MG63 (cell line): ENCODE measurements around the gene LTB. TPM values are rescaled to one million over a fixed set of nuclear protein-coding genes. Genes with fewer than 3 reads are reported as not detected.

Source experiments
- total RNA-seq: library from RNA; depleted of rRNA; stranded (reverse); fragments of >200 nt; shearing (Covaris generic); gene quantifications from 2 replicates; pipeline ENCODE4 v1.2.3, GENCODE V29; 2014; ENCODE audit warnings: low replicate concordance; rRNA removed

LTB gene
- total RNA-seq, 1 experiment from 2014 or later, result not detected

Other genes with a start within 250 kb of the LTB start
- gene HLA-B, start 225.2 kb downstream of the LTB start, total RNA-seq, result 35.3 and 69.1 TPM in 2 replicates
- gene MICA, start 178.8 kb downstream of the LTB start, total RNA-seq, result 15.9 and 31.0 TPM in 2 replicates
- 13.1 and 17.6 TPM in 2 replicates for gene MICB, start 84.3 kb downstream of the LTB start, total RNA-seq
- gene MCCD1, start 53.5 kb downstream of the LTB start, total RNA-seq, result not detected in 2 replicates
- 389 and 536 TPM in 2 replicates for gene DDX39B, start 40.4 kb downstream of the LTB start, total RNA-seq
- 2.1 and 3.4 TPM in 2 replicates for gene ATP6V1G2, start 35.8 kb downstream of the LTB start, total RNA-seq
- 19.7 and 29.3 TPM in 2 replicates for gene NFKBIL1, start 34.8 kb downstream of the LTB start, total RNA-seq
- gene LTA, start 10.1 kb downstream of the LTB start, total RNA-seq, result not detected in 2 replicates
- not detected in 2 replicates for gene TNF, start 6.9 kb downstream of the LTB start, total RNA-seq
- gene LST1, start 3.9 kb upstream of the LTB start, total RNA-seq, result not detected in 2 replicates
- gene NCR3, start 10.6 kb upstream of the LTB start, total RNA-seq, result not detected in 2 replicates
- gene AIF1, start 32.8 kb upstream of the LTB start, total RNA-seq, result not detected in 2 replicates
- 17.1 and 18.2 TPM in 2 replicates for gene PRRC2A, start 38.3 kb upstream of the LTB start, total RNA-seq
- gene BAG6, start 70.2 kb upstream of the LTB start, total RNA-seq, result 82.2 and 194 TPM in 2 replicates
- gene APOM, start 73.5 kb upstream of the LTB start, total RNA-seq, result 0.56 TPM in 1 of 2 replicates, not detected in the other
- 5.9 and 6.5 TPM in 2 replicates for gene C6orf47, start 78.4 kb upstream of the LTB start, total RNA-seq
- gene GPANK1, start 82.6 kb upstream of the LTB start, total RNA-seq, result 21.4 and 24.2 TPM in 2 replicates
- gene CSNK2B, start 83.7 kb upstream of the LTB start, total RNA-seq, result 88.8 and 99.8 TPM in 2 replicates
- 0.42 and 1.1 TPM in 2 replicates for gene LY6G5B, start 87.6 kb upstream of the LTB start, total RNA-seq
- not detected in 2 replicates for gene LY6G5C, start 98.6 kb upstream of the LTB start, total RNA-seq
- 19.4 and 43.4 TPM in 2 replicates for gene ABHD16A, start 120.9 kb upstream of the LTB start, total RNA-seq
- not detected in 2 replicates for gene LY6G6F, start 124.4 kb upstream of the LTB start, total RNA-seq
- gene LY6G6D, start 132.9 kb upstream of the LTB start, total RNA-seq, result not detected in 2 replicates
- not detected in 2 replicates for gene LY6G6C, start 139.3 kb upstream of the LTB start, total RNA-seq
- not detected in 2 replicates for gene MPIG6B, start 140.9 kb upstream of the LTB start, total RNA-seq
- 24.6 and 31.9 TPM in 2 replicates for gene DDAH2, start 146.9 kb upstream of the LTB start, total RNA-seq
- gene CLIC1, start 154.1 kb upstream of the LTB start, total RNA-seq, result 571 and 764 TPM in 2 replicates
- 3.1 and 6.3 TPM in 2 replicates for gene MSH5, start 157.6 kb upstream of the LTB start, total RNA-seq
- gene SAPCD1, start 180.2 kb upstream of the LTB start, total RNA-seq, result 2.5 TPM in 1 of 2 replicates, not detected in the other
- gene VWA7, start 194.9 kb upstream of the LTB start, total RNA-seq, result 0.13 and 0.84 TPM in 2 replicates
- 58.8 and 107 TPM in 2 replicates for gene VARS1, start 213.3 kb upstream of the LTB start, total RNA-seq
- gene LSM2, start 224.5 kb upstream of the LTB start, total RNA-seq, result 57.0 and 58.4 TPM in 2 replicates
- 0.33 and 0.39 TPM in 2 replicates for gene HSPA1L, start 232.9 kb upstream of the LTB start, total RNA-seq
- 32.5 and 71.8 TPM in 2 replicates for gene HSPA1A, start 233.1 kb upstream of the LTB start, total RNA-seq
- 48.7 and 72.1 TPM in 2 replicates for gene HSPA1B, start 245.3 kb upstream of the LTB start, total RNA-seq